HFF-Myc (cell line): ENCODE results near the gene AP1M1.

Experiments
- DNase-seq: peaks from one replicate; pipeline ENCODE4 v3.0.0-alpha.2; 2011; ENCODE audit warnings: low read depth; ENCODE audit errors: extremely low read depth
- H3K4me3 ChIP-seq: replicated peaks from 2 replicates; pipeline ENCODE4 v1.5.1; 2011; ENCODE audit warnings: low read depth, mild to moderate bottlenecking, control low read depth, low read length
- TF ChIP-seq, protein P1 (sequence below): IDR thresholded peaks from 2 replicates; pipeline ENCODE4 v1.5.1; 2012; ENCODE audit warnings: mild to moderate bottlenecking, low read depth, low read length, control low read depth; ENCODE audit errors: missing control alignments

AP1M1 gene

DNA sequence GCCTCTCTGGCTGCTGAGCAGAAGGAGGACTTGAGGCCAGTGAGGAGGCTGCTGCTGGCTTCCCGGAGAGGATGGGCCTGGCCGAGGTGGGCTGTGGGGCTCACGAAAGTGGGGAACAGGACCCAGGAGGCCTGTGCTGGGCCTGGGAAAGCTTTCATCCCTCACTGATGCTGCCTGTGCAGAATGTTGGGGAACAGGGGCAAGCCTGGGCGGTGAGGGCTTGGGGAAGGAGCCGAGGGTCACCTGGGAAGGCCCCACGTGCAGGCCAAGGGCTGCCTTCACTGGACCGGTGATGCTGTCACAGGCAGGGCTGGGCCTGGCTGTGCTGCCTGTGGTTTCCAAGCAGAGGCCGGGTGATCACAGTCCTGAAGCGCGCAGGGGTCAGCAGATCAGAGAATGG lies 9.4 kb downstream of the AP1M1 start:
- no peak for DNase-seq
- H3K4me3 ChIP-seq, result no peak overlapping the region
- TF ChIP-seq, protein P1, sequence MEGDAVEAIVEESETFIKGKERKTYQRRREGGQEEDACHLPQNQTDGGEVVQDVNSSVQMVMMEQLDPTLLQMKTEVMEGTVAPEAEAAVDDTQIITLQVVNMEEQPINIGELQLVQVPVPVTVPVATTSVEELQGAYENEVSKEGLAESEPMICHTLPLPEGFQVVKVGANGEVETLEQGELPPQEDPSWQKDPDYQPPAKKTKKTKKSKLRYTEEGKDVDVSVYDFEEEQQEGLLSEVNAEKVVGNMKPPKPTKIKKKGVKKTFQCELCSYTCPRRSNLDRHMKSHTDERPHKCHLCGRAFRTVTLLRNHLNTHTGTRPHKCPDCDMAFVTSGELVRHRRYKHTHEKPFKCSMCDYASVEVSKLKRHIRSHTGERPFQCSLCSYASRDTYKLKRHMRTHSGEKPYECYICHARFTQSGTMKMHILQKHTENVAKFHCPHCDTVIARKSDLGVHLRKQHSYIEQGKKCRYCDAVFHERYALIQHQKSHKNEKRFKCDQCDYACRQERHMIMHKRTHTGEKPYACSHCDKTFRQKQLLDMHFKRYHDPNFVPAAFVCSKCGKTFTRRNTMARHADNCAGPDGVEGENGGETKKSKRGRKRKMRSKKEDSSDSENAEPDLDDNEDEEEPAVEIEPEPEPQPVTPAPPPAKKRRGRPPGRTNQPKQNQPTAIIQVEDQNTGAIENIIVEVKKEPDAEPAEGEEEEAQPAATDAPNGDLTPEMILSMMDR, result no peak

DNA sequence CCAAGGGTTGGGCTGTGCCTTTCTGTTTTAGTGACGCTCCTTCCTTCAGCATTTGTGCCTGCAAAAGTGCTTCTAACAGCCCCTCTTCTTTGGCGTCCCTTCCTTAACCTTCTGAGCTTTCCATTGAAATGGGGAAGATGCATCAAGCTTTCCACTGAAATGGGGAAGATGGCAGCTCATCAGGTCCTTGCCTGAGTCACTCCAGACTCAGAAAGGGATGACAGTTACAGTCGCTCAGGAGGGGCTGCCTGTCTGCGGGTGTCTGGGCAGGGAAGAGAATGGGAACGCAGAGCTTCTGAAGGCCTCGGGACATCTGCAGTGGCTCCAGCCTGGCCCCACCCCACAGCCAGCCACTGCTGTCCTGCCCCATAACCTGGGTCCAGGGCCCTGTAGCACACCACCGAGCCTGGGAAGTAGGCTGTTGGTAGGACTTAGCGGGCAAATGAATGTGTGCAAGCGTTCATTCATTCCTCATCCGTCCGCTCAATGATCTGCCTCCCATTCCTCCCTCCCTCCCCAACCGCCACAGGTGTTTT lies 9.8 kb downstream of the AP1M1 start:
- H3K4me3 ChIP-seq, result no peak overlapping the region
- TF ChIP-seq, protein P1, result no peak
- no peak for DNase-seq

DNA sequence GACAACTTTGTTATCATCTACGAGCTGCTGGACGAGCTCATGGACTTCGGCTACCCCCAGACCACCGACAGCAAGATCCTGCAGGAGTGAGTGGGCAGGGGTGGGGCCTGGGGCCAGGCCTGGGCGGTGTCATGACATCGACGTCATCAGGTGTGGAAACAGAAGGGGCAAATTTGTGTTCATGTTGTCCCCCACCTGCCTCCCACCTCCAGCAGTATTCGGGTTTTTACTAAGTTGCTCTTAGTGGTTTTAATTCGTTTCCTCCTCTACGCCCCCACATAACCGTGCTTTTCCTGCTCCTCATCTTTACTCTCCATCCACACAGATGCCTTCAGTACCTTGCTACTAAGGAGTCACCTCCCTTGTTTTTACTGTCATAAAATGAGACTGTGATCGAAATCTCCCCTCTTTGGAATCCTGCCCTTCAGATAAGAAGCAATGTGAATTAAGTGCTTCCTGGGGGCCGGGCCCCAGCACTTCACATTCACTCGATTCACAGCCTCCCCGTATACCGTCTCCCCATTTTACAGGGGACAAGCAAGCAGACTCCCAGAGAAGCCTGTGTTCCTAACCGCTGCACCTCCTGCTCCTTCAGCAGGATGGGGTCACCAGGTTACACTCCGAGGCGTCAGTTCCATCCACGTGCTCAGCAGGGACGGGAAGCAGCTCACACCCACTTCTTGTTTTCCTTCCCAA lies 10.5 kb downstream of the AP1M1 start:
- no peak for DNase-seq
- no peak overlapping the region for H3K4me3 ChIP-seq
- TF ChIP-seq, protein P1, result no peak

DNA sequence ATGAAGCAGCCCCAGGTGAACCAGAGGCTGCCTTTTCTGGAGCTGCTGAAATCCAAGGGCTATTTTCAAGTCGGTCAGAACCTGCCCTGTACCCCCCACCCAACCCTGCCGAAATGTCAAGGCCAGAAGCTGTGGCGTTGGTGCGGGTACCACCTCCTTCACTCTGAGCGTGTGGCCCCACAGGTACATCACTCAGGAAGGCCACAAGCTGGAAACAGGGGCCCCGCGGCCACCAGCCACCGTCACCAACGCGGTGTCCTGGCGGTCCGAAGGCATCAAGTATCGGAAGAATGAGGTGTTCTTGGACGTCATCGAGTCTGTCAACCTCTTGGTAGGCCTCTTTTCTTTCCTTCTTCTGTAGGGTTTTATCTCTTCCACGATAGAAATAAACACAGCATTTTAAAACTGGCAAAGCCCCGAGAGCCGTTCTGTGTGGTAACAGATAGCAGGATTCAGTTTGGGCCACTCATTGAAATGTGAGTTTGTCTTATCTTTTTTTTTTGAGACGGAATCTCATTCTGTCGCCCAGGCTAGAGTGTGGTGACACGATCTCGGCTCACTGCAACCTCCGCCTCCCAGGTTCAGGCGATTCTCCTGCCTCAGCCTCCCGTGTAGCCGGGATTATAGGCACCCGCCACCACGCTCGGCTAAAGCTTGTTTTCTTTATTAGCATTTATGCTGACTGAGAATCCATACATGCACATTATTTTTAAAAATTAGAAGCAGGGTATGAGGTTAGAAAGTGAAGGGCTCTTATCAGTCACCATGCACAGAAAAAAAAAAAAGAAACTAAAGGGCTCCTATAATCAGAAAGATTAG lies 11.3 kb downstream of the AP1M1 start:
- TF ChIP-seq, protein P1, result no peak
- H3K4me3 ChIP-seq, result no peak overlapping the region
- DNase-seq, result no peak

DNA sequence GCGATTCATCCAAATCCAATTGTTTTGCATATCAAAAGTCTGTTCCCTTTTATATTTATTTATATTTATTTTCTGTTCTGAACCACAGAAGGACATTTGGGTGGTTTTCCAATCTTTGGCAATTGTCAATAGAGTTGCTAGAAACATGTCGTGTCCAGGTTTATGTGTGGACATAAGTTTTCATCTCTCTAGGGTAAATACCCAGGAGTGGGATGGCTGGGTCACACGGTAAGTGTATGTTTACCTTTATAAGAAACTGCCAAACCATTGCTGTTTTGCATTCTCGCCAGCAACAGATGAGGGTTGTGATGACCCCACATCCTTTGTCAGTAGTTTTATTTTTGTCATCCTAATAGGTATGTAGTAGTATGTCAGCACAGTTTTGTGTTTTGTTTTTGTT lies 12.5 kb downstream of the AP1M1 start:
- H3K4me3 ChIP-seq, result no peak overlapping the region
- TF ChIP-seq, protein P1, result no peak
- no peak for DNase-seq

DNA sequence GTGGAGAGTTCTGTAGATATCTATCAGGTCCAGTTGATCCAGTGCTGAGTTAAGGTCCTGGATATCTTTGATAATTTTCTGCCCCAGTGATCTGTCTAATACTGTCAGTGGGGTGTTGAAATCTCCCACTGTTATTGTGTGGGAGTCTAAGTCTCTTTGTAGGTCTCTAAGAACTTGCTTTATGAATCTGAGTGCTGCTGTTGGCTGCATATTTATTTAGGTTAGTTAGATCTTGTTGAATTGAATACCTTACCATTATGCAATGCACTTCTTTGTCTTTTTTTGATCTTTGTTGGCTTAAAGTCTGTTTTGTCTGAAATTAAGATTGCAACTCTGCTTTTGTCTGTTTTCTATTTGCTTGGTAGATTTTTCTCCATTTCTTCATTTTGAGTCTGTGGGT lies 15.4 kb downstream of the AP1M1 start:
- H3K4me3 ChIP-seq, result no peak overlapping the region
- DNase-seq, result no peak
- TF ChIP-seq, protein P1, result no peak
